Neural crest cell (in vitro differentiated cells): Measurements from ENCODE around the gene CDKN1C. TPM values are rescaled to one million over a fixed set of nuclear protein-coding genes. Genes with fewer than 3 reads are reported as not detected.

ENCODE experiments used
- DNase-seq: peaks from one replicate; pipeline ENCODE4 v3.0.0; 2021; ENCODE audit warnings: low read depth, mixed read lengths, low spot score
- H3K27ac Mint-ChIP-seq: one replicate; pipeline ENCODE4 v1.8.0; 2021; ENCODE audit warnings: mild to moderate bottlenecking, mixed read lengths; ENCODE audit not compliant: unreplicated experiment
- H3K27me3 Mint-ChIP-seq: 2 replicates; pipeline ENCODE4 v1.8.0; 2021; ENCODE audit warnings: low read depth, mild to moderate bottlenecking, mixed read lengths
- H3K36me3 Mint-ChIP-seq: 2 replicates; pipeline ENCODE4 v1.8.0; 2021; ENCODE audit warnings: low read depth, mild to moderate bottlenecking, mixed read lengths
- H3K4me1 Mint-ChIP-seq: 2 replicates; pipeline ENCODE4 v1.8.0; 2021; ENCODE audit warnings: mixed read lengths
- H3K4me3 Mint-ChIP-seq: one replicate; pipeline ENCODE4 v1.8.0; 2021; ENCODE audit warnings: mild to moderate bottlenecking, mixed read lengths
- H3K9me3 Mint-ChIP-seq: 2 replicates; pipeline ENCODE4 v1.8.0; 2021; ENCODE audit warnings: mixed read lengths
- total RNA-seq: library from RNA; stranded (reverse); gene quantifications from 2 replicates; pipeline ENCODE4 v1.2.1, GENCODE V29; 2021
- TF ChIP-seq, protein P1 (sequence below): fragments of 200-600 bp; sonication (generic); conservative IDR thresholded peaks from 2 replicates; pipeline ENCODE4 v1.5.0; 2021; ENCODE audit warnings: antibody characterized with exemption, mild to moderate bottlenecking

The CDKN1C gene
- total RNA-seq, 1 donor from 2014 or later, result 78.3 TPM

DNA sequence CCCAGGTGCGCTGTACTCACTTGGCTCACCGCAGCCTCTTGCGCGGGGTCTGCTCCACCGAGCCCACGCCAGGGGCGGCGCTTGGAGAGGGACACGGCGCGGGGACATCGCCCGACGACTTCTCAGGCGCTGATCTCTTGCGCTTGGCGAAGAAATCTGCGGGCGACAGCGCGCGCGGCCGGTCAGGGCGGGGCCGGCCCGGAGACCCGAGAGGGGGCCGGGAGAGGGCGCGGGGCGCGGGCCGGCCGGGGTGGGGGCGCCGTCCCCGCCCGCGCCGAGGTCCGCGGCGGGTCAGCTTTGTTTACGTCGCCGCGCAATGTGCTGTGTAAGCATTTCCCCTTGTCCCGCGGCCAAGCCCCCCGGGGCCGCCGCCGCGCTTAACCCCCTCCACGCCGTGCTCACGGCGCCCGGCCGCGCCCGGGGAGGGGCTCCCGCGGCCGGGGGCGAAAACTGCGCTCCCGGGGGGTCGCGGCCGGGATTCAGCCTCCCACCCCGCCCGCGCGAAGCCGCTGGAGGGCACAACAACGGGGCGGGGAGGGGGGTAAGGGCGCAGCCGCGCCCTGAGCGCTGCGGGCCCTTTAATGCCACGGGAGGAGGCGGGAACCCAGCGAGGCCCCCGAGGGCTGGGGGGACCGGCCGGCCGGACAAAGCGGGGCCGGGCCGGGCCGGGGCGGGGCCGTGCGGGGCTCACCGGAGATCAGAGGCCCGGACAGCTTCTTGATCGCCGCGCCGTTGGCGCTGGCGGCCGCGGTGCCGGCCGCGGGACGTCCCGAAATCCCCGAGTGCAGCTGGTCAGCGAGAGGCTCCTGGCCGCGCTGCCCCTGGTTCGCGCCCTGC, 1.4 kb downstream of the CDKN1C start:
- DNase-seq, result no peak
- no peaks in the 10 kb centered on the region for H3K36me3 Mint-ChIP-seq
- H3K4me1 Mint-ChIP-seq, result peaks cover 34% of the 10 kb centered on the region
- peaks cover 22% of the 10 kb centered on the region for H3K27me3 Mint-ChIP-seq
- peak overlapping the region; percentile 81 for H3K4me3 Mint-ChIP-seq
- TF ChIP-seq, protein P1, sequence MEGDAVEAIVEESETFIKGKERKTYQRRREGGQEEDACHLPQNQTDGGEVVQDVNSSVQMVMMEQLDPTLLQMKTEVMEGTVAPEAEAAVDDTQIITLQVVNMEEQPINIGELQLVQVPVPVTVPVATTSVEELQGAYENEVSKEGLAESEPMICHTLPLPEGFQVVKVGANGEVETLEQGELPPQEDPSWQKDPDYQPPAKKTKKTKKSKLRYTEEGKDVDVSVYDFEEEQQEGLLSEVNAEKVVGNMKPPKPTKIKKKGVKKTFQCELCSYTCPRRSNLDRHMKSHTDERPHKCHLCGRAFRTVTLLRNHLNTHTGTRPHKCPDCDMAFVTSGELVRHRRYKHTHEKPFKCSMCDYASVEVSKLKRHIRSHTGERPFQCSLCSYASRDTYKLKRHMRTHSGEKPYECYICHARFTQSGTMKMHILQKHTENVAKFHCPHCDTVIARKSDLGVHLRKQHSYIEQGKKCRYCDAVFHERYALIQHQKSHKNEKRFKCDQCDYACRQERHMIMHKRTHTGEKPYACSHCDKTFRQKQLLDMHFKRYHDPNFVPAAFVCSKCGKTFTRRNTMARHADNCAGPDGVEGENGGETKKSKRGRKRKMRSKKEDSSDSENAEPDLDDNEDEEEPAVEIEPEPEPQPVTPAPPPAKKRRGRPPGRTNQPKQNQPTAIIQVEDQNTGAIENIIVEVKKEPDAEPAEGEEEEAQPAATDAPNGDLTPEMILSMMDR, result no peak
- H3K9me3 Mint-ChIP-seq, result no peaks in the 10 kb centered on the region
- H3K27ac Mint-ChIP-seq, result no peak overlapping the region

DNA sequence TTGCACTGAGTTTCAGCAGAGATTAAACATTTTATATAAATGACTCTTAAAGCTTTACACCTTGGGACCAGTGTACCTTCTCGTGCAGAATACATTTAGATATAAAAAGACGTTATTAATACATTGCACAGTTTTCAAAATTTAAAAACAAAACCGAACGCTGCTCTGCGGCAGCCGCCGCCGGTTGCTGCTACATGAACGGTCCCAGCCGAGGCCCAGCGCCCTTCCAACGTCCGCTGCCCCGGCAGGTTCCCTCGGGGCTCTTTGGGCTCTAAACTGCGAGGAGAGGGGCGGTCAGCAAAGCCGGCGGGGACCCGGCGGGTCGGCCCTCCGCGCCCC, 2.0 kb downstream of the CDKN1C start:
- H3K9me3 Mint-ChIP-seq, result no peaks in the 10 kb centered on the region
- TF ChIP-seq, protein P1, result no peak
- H3K27ac Mint-ChIP-seq, result no peak overlapping the region
- H3K4me1 Mint-ChIP-seq, result peaks cover 34% of the 10 kb centered on the region
- H3K36me3 Mint-ChIP-seq, result no peaks in the 10 kb centered on the region
- no peak for DNase-seq
- peaks cover 22% of the 10 kb centered on the region for H3K27me3 Mint-ChIP-seq
- H3K4me3 Mint-ChIP-seq, result peak overlapping the region; percentile 81

DNA sequence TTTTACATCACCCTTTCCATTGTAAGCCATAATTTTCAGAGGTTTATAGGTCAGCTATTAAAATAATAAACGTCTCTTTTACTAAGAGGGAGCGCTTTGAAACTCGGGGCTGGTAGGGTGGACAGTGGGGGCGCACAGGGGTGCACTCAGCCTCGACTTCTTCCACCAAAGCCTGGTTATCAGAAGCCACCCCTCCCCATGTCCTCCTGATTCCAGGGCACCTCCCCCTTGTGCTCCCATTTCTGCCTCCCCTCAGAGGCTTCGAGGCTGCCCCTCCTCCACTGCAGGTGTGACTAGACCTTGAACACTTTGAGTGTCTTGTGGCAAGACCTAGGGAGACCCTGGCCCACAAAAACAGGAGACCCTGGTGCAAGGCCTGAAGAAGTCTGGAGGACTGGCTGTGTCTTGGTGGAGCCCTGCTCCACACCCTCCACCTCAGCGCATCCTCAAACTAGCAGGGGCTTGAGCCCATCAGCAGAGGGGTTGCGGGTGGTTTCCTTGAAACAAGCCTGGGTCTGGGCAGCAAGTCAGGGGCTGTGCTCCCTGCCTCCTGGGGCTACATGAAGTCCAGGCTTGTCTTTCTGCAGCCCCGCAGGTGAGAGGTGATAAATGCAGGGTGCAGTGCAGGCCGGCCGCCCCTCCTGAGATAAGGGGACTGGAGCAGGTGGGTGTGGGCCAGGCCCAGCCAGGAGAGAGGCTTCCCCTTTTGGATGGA, 3.0 kb downstream of the CDKN1C start:
- Mint-ChIP-seq H3K27ac (no peak overlapping the region), H3K36me3 (no peaks in the 10 kb centered on the region), H3K4me1 (peaks cover 26% of the 10 kb centered on the region), H3K4me3 (peak overlapping the region; percentile 81), H3K27me3 (peaks cover 22% of the 10 kb centered on the region), H3K9me3 (no peaks in the 10 kb centered on the region)
- TF ChIP-seq, protein P1, result no peak
- DNase-seq, result no peak

DNA sequence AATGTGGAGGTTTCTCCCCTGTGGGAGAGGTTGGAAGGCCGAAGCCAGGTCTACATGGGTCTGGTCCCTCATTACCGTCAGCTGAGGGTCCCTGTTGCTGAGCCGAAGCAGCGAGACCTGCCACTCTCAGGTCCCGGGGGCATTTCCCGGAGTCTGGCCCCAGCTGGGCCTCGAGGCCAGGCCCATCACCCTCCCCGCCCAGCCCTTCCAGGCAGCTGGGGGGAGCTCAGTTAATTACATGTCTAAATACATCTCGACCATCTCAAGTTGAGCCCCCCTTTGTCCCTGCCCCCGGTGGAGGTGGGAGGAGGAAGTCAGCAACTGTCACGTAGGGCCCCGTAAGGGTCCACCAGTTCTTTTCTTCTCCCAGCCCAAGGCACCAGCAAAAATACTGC, 3.6 kb downstream of the CDKN1C start:
- DNase-seq, result no peak
- Mint-ChIP-seq H3K27me3 (peaks cover 22% of the 10 kb centered on the region), H3K27ac (no peak overlapping the region), H3K4me3 (peak overlapping the region; percentile 81), H3K4me1 (peaks cover 23% of the 10 kb centered on the region), H3K36me3 (no peaks in the 10 kb centered on the region), H3K9me3 (no peaks in the 10 kb centered on the region)
- TF ChIP-seq, protein P1, result no peak

DNA sequence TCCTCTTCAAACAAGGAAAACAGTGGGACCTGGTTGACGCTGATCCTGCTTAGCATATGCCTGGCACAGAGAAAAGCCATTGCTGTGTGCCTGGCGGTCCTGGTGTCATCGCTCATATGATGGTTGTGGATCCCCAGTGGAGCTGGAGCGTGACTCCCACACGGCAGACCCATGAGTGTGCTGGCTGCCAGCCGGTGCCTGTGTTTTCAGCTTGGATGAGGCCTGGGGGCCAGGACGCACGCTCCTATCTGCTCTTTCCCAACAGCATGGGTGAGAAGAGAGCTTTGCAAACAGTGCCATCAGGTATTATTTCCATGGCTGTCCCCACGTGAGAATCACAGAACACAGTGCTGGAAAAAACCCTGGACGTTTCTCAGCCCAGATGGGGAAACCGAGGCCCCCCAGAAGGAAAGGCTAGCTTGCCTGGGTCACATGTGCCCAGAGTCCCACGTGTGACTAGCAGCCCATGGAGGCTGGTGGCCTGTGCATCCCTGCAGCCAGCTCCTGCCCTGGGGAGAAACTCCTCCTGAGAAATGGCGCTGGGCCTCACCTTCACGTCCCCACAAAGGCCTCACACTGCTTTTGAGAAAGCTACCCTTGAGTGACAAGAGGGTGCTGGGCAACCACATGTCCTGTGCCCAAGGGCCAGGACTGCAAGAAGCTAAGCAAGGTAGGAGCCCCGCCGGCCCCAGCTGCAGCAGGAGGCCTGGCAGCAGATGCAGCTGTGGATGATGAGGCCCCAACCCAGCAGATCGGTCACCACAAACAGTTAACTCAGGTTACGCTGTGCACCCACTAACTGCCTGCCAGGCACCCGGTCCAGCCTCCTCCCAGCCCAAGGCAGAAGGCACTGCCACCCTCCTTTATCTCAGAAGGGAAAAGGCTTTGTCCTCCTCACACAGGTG, 4.2 kb downstream of the CDKN1C start:
- TF ChIP-seq, protein P1, result no peak
- H3K36me3 Mint-ChIP-seq, result no peaks in the 10 kb centered on the region
- DNase-seq, result no peak
- peak overlapping the region; percentile 77 for H3K4me3 Mint-ChIP-seq
- H3K9me3 Mint-ChIP-seq, result no peaks in the 10 kb centered on the region
- H3K27me3 Mint-ChIP-seq, result peaks cover 19% of the 10 kb centered on the region
- H3K4me1 Mint-ChIP-seq, result peaks cover 17% of the 10 kb centered on the region
- H3K27ac Mint-ChIP-seq, result no peak overlapping the region
